HL-60/S4 (cell line): ENCODE data around the gene OR2B2.

Experiments
- in situ Hi-C: fragments of 300-500 bp; cut with MboI; formaldehyde crosslinking; loops from 2 replicates; pipeline ENCODE4 v1.14.3; 2022; ENCODE audit warnings: low sequenced_read_pairs

Gene OR2B2

DNA sequence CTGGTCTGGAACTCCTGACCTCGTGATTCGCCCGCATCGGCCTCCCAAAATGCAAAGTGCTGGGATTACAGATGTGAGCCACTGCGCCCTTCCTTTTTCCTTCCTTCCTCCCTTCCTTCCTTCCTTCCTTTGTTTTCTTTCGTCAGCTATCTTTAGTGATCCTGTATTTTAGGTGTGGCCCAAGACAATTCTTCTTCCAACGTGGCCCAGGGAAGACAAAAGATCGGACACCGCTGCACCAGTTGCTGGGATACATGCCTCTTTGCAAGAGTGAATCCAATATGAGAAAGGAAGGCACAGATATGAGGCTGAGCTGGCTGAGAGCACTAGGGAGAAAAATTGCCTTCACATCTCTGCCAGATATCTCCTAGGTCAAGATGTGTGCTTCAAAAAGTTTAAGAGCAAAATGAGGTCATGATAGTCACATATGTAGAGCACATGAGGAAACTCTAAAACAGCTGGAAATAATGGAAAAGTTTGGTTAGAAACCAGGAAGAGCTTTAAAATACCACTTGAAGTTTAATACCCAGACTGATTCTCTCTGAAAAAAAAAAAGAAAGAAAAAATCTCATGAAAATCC lies 41.8 kb downstream of the OR2B2 start:
- in situ Hi-C loops, result no loop called here

DNA sequence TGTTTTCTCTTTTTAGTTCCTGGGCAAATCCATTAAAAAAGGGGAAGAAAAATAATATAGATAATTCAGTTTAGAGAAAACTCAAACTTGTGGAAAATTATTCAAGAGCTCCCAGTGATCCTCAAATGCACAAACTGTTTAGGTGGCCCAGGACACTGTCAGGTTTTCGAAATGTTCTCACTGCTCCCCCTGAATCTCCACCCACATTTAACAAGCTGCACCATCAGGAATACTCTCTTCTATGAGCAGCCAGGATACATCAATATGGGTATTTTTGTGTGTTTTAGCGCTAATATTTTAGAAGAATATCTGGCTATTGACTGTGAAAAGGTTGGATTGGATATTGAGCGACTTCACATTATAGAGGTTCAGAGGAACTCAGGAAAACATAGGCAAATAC lies 43.9 kb downstream of the OR2B2 start:
- in situ Hi-C loops, result loop anchor here (5.0 to 10.0 kb wide), 2 partner anchors 41 to 1834 kb away; a partner anchor contains a TSS

DNA sequence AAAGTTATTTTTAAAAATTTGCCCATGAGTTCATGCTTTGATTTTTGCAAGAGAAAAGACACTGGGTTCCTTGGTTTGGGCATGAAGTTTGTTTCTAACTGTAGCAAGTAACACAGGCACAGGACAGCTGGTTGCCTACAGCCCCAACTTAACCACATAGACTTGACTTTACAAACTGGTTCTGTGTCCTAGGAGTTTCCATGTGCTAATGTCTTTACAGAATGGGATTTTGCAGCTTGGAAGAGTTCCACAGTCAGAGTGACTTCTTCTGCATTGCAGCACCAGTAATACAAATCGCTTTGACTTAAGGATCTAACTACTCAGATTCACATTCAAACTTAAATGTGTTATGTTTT lies 44.3 kb downstream of the OR2B2 start:
- in situ Hi-C loops, result loop anchor here (5.0 to 10.0 kb wide), 2 partner anchors 41 to 1833 kb away; a partner anchor contains a TSS

DNA sequence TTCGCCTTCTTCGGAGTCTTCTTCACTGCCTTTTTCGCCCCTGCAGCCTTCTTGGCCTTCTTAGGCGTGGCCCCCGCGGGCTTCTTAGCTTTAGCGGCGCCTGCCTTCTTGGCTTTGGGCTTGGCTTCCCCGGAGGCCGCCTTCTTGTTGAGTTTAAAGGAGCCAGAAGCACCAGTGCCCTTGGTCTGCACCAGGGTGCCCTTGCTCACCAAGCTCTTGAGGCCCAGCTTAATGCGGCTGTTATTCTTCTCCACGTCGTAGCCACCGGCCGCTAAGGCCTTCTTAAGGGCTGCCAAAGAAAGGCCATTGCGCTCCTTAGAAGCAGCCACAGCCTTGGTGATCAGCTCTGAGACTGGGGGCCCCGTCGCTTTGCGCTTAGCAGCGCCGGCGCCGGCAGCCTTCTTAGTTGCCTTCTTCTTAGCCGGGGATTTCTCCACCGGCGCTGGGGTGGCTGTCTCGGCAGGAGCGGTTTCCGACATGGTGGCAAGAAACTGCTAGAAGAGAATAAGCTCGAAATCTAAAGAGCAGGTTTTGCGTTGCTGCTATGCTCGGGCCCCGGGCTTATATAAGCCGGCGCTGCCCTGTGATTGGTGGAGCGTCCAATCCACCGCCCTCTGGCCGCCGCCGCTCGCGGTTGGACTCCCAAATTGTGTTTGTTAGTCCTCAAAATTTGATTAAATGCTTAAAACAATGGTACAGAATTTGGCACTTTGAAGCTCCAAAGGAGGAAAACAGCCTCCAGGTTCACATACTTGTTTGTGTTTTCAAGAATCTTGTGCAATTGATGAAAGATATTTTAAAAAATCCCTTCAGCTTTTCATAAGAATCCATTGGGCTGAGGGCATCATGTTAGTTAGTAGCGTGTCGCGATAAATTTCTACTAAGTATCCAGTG lies 44.9 kb downstream of the OR2B2 start:
- in situ Hi-C loops, result loop anchor here (5.0 to 10.0 kb wide), 2 partner anchors 40 to 1832 kb away; a partner anchor contains a TSS

DNA sequence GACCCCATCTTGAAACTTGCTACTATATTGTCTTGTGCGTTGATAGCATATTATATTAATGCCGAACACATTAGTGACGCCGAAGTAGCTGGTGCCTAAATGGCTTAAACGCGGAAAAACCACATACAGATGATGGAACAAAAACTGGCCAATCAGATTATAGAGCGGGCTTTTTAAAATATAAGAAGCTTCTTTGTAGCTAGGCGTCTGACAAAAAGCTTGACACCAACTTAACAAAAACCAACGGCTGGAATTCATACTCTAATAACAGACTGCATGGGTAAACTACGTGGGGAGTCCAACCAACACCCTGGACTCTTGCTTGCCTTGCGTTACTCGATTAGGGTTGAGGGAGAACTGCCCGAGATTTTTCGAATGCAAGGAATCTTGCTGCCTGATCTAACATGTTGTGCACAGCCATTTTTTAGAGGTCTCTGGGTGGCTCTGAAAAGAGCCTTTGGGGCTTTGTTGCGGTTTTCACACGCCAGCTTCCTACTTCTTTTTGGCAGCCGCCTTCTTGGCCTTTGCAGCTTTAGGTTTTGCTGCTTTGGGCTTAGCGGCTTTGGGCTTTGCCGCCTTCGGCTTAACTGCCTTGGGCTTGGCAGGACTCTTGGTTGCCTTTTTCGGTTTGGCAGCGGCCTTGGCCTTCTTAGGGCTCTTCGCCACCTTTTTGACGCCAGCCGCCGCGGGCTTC lies 45.7 kb downstream of the OR2B2 start:
- in situ Hi-C loops, result loop anchor here (5.0 to 10.0 kb wide), 2 partner anchors 39 to 1832 kb away; a partner anchor contains a TSS

DNA sequence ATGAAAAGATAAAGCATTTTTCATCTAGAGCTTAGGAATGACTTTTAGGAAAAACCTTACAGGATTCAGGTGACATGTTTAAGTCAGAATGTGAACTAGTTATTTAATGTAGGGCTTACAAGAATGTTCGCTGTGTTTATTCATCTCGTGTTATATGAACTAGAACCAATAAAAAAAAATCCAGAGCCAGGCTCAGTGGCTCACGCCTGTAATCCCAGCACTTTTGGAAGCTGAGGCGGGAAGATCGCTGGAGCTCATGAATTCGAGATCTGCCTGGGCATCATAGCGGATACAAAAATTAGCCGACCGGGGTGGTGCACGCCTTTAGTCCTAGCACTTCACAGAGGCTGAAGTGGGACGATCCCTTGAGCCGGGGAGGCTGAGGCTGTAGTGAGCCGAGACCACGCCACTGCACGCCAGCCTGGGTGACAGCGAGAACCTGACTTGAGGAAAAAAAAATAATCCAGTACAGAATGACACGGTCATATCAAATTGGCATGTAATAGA lies 46.3 kb downstream of the OR2B2 start:
- in situ Hi-C loops, result loop anchor here (5.0 to 10.0 kb wide), 2 partner anchors 39 to 1831 kb away; a partner anchor contains a TSS

DNA sequence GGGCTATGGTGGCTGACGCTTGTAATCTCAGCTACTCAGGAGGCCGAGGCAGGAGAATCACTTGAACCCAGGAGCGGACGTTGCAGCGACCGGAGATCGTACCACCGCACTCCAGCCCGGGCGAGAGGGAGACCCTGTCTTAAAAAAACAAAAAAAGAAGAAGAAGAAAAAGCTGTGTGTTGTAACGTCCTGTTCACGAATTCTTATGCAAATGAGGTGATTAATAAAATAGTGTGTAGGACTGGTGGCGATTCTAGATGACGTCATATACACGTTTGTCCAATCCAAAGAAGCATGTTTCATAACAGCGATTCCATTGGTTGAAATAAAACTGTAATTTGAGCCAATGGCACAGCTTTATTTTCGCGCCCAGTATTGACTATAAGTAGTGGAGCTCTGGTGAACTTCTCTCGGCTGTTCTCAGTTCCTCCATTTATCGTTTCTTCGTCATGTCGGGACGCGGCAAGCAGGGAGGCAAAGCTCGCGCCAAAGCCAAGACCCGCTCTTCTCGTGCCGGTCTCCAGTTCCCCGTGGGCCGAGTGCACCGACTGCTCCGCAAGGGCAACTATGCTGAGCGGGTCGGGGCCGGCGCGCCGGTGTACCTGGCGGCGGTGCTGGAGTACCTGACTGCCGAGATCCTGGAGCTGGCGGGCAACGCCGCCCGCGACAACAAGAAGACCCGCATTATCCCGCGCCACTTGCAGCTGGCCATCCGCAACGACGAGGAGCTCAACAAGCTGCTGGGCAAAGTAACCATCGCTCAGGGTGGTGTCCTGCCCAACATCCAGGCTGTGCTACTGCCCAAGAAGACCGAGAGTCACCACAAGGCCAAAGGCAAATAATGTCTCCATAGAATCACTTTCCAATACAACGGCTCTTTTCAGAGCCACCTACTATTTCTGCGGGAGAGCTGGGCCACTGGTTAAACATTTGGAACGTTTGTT lies 47.0 kb downstream of the OR2B2 start:
- in situ Hi-C loops, result loop anchor here (5.0 to 10.0 kb wide), 2 partner anchors 38 to 1830 kb away; a partner anchor contains a TSS

DNA sequence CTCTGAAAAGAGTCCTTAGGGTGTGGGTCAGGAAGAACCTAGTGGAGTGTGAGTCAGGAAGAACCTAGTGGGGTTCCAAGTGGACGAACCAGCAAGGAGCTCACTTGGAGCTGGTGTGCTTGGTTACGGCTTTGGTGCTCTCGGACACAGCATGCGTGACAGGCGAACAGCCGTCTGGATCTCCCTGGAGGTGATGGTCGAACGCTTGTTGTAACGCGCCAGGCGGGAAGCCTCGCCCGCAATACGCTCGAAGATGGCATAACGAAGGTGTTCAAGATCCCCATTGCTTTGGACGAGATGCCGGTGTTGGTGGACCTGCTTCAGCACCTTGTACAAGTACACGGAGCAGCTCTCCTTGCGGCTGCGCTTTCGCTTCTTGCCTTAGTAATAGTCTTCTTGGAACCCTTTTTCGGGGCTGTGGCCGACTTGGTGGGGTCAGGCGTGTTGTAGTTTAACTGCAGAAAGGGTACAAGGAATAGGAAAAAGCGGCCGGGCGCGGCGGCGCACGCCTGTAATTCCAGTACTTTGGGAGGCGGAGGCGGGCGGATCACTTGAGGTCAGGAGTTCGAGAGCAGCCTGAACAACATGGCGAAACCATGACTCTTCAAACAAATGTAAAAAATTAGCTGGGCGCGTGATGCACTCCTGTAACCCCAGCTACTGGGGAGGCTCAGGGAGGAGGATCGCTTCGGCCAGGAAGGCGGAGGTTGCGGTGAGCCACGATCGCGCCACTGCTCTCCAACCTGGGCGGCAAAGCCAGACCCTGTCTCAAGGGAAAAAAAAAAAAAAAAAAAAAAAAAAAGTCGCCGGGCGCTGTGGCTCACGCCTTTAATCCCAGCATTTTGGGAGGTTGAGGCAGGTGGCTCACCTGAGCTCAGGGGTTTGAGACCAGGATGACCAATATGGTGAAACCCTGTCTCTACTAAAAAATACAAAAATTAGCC lies 48.0 kb downstream of the OR2B2 start:
- in situ Hi-C loops, result loop anchor here (10.0 kb wide), 1 partner anchor 1829 kb away; a partner anchor contains a TSS

DNA sequence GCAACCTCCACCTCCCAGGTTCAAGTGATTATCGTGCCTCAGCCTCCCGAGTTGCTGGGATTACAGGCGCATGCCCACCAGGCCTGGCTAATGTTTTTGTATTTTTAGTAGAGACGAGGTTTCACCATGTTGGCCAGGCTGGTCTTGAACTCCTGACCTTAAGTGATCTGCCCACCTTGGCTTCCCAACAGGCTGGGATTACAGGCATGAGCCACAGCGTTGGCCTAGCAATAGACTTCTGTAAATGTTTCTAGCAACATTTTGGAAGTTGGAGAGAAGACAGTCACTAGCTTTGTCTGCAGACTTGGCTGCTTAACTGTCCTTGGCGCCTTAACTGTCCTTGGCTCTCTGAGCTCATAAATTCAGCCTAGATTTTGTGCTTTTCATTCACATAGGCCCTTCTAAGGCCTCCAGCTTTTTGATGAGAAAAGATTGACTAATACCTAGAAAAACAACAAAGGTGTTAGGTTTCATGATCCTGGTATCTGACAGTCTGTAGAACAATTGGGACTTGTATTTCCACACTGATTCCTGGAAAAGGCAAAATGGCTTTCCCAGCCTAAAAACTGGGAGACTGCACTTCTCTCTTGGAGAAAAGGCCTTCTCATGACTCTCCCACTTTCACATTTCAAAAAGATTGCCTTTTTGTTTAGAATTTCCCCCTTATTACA lies 49.7 kb downstream of the OR2B2 start:
- in situ Hi-C loops, result loop anchor here (10.0 kb wide), 1 partner anchor 1828 kb away; a partner anchor contains a TSS

DNA sequence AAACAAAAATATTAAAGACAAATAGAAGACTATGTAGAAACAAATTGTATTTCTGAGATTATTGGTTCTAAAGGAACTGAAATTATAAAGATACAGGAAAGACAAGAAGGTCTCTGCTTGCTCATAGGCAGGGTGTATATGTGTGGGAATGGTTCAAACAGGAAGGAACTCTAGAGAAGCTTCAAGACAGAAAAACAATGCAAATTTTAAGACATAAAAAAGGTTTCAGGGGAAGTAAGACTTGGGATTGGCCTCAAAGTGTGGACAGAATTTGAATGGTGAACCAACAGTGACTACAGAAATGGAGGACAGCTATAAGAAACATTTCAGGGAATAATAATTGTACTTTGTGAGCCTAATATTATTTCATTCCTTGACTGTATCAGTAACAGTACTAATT lies 50.3 kb downstream of the OR2B2 start:
- in situ Hi-C loops, result loop anchor here (10.0 kb wide), 1 partner anchor 1827 kb away; a partner anchor contains a TSS

DNA sequence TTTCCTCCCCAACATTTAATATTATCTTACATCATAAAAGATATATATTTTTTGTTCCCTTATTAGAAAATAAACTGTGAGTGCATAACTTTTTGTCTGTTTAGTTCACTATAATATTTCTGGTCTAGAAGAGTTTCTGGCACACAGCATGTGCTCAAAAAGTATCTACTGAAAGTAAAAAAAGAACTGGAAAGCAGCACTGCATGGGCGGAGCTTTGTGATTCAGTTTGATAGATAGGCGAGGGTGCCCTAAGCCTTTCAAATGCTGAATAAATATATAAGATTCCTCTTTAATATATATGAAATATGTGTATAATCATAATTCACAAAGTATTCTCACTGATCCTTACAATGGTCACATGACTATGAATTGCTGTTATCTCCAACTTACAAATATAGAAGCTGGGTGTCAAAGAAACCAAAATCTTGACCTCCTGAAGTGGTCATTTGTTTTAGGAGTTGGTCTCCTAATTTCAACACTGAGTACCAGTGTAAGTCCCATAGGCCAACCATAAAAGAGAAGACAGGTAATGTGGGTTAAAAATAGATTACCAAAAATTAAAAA lies 50.8 kb downstream of the OR2B2 start:
- in situ Hi-C loops, result loop anchor here (10.0 kb wide), 1 partner anchor 1827 kb away; a partner anchor contains a TSS
